ENCODE data around the gene PLCG2. TPM values are rescaled to one million over a fixed set of nuclear protein-coding genes. Genes with fewer than 3 reads are reported as not detected.

PLCG2 gene
- total RNA-seq, 1 donor from 2014 or later, result 14.2 TPM

- Histone ChIP-seq H3K27ac (no peak overlapping the region), H3K36me3 (no peaks in the 10 kb centered on the region), H3K4me3 (no peak overlapping the region), H3K27me3 (no peaks in the 10 kb centered on the region), H3K9me3 (no peaks in the 10 kb centered on the region), H3K4me1 (no peaks in the 10 kb centered on the region)
- DNase-seq (ENCODE audit: extremely low spot score in 2 of 2), result no peak
- intact Hi-C loops (cut with DNase I), result no loop called here
- no peak for TF ChIP-seq CTCF (IDR thresholded peaks at IDR 0.05)
- TF ChIP-seq POLR2AphosphoS5 (IDR thresholded peaks at IDR 0.05; ENCODE audit: insufficient read depth in 1 of 2, low read depth in 1 of 2), result no peak
- no peak for TF ChIP-seq POLR2A (IDR thresholded peaks at IDR 0.05)
These were observed 29.9 kb downstream of the PLCG2 start for GRCh38 chr16:81808933-81809480.

- H3K36me3 ChIP-seq, result no peaks in the 10 kb centered on the region
- no peaks in the 10 kb centered on the region for H3K9me3 ChIP-seq
- TF ChIP-seq CTCF (IDR thresholded peaks at IDR 0.05), result no peak
- no peak for TF ChIP-seq POLR2AphosphoS5 (IDR thresholded peaks at IDR 0.05; ENCODE audit: insufficient read depth in 1 of 2, low read depth in 1 of 2)
- no peak for TF ChIP-seq POLR2A (IDR thresholded peaks at IDR 0.05)
- no peak overlapping the region for H3K4me3 ChIP-seq
- no peak for DNase-seq (ENCODE audit: extremely low spot score in 2 of 2)
- H3K27ac ChIP-seq, result no peak overlapping the region
- H3K4me1 ChIP-seq, result no peaks in the 10 kb centered on the region
- no peaks in the 10 kb centered on the region for H3K27me3 ChIP-seq
- intact Hi-C loops (cut with DNase I), result no loop called here
These were observed 30.5 kb downstream of the PLCG2 start for GRCh38 chr16:81809567-81809966.

- Histone ChIP-seq H3K4me3 (no peak overlapping the region), H3K4me1 (no peaks in the 10 kb centered on the region), H3K27ac (no peak overlapping the region), H3K27me3 (no peaks in the 10 kb centered on the region), H3K36me3 (no peaks in the 10 kb centered on the region), H3K9me3 (no peaks in the 10 kb centered on the region)
- DNase-seq (ENCODE audit: extremely low spot score in 2 of 2), result no peak
- no peak for TF ChIP-seq POLR2AphosphoS5 (IDR thresholded peaks at IDR 0.05; ENCODE audit: insufficient read depth in 1 of 2, low read depth in 1 of 2)
- no peak for TF ChIP-seq CTCF (IDR thresholded peaks at IDR 0.05)
- TF ChIP-seq POLR2A (IDR thresholded peaks at IDR 0.05), result no peak
- intact Hi-C loops (cut with DNase I), result no loop called here
These were observed 31.3 kb downstream of the PLCG2 start for GRCh38 chr16:81810361-81810760.

GRCh38 chr16:81810894-81811538 lies 31.9 kb downstream of the PLCG2 start:
- Histone ChIP-seq H3K4me1 (no peaks in the 10 kb centered on the region), H3K9me3 (no peaks in the 10 kb centered on the region), H3K36me3 (no peaks in the 10 kb centered on the region), H3K4me3 (no peak overlapping the region), H3K27ac (no peak overlapping the region), H3K27me3 (no peaks in the 10 kb centered on the region)
- no peak for DNase-seq (ENCODE audit: extremely low spot score in 2 of 2)
- intact Hi-C loops (cut with DNase I), result no loop called here
- no peak for TF ChIP-seq POLR2A (IDR thresholded peaks at IDR 0.05)
- TF ChIP-seq POLR2AphosphoS5 (IDR thresholded peaks at IDR 0.05; ENCODE audit: insufficient read depth in 1 of 2, low read depth in 1 of 2), result no peak
- TF ChIP-seq CTCF (IDR thresholded peaks at IDR 0.05), result no peak

- no peak overlapping the region for H3K4me3 ChIP-seq
- H3K4me1 ChIP-seq, result no peaks in the 10 kb centered on the region
- no peak for DNase-seq (ENCODE audit: extremely low spot score in 2 of 2)
- H3K36me3 ChIP-seq, result no peaks in the 10 kb centered on the region
- TF ChIP-seq POLR2A (IDR thresholded peaks at IDR 0.05) (no peak), CTCF (IDR thresholded peaks at IDR 0.05) (no peak), POLR2AphosphoS5 (IDR thresholded peaks at IDR 0.05; ENCODE audit: insufficient read depth in 1 of 2, low read depth in 1 of 2) (no peak)
- no peak overlapping the region for H3K27ac ChIP-seq
- intact Hi-C loops (cut with DNase I), result no loop called here
- H3K9me3 ChIP-seq, result no peaks in the 10 kb centered on the region
- no peaks in the 10 kb centered on the region for H3K27me3 ChIP-seq
These were observed 34.6 kb downstream of the PLCG2 start for GRCh38 chr16:81813648-81814047.
